Measurements from ENCODE around the gene ZFAND3. TPM values are rescaled to one million over a fixed set of nuclear protein-coding genes. Genes with fewer than 3 reads are reported as not detected.

Gene ZFAND3
- polyA plus RNA-seq, 2 of the 4 experiments (the other 2 are of a cell fraction) = 12.0 to 50.0 TPM

- Histone ChIP-seq H3K4me1 (no peaks in the 10 kb centered on the region), H3K9me3 (no peaks in the 10 kb centered on the region), H3K4me3 (no peak overlapping the region), H3K27ac (no peak overlapping the region), H3K4me2 (no peak overlapping the region)
- DNase-seq (ENCODE audit: low read depth in 1 of 2, low spot score in 1 of 2) (no peak), ATAC-seq (no peak), FAIRE-seq (no peak)
- TF ChIP-seq TFCP2L1 (CRISPR knock-in tag; IDR thresholded peaks at IDR 0.05) = no peak
- no peak for TF ChIP-seq GATA3 (IDR thresholded peaks at IDR 0.05; ENCODE audit: borderline replicate concordance)
- no peak for TF ChIP-seq RCOR1 (IDR thresholded peaks at IDR 0.05; ENCODE audit: low read depth, low read length)
- TF ChIP-seq ZC3H11A (IDR thresholded peaks at IDR 0.05) = no peak
- TF ChIP-seq POLR2A (IDR thresholded peaks at IDR 0.05; ENCODE audit: low read length) = no peak
- ChIA-PET POLR2A (interaction anchor here (0.5 kb wide), 1 partner anchor 65 kb away, joined by 5 read pairs; no protein-coding TSS in a partner anchor), CTCF (no interaction called here)
- 92% methylated on average over 12 of the region's 22 CpGs for WGBS (ENCODE audit: missing lambda C conversion rate)
Observed at GRCh38 chr6:38174806-38175495, 355.4 kb downstream of the ZFAND3 start.

- POLR2A ChIA-PET = no interaction called here
- no peak for FAIRE-seq
Observed at GRCh38 chr6:38175786-38176185, 356.3 kb downstream of the ZFAND3 start.

GRCh38 chr6:38176797-38177751, 357.5 kb downstream of the ZFAND3 start:
- CTCF ChIA-PET = interaction anchor here (1.2 to 1.5 kb wide), 2 partner anchors 58 to 316 kb away, joined by 3 to 4 read pairs; no protein-coding TSS in a partner anchor
- H3K4me1 ChIP-seq = no peaks in the 10 kb centered on the region
- no peaks in the 10 kb centered on the region for H3K9me3 ChIP-seq
- 85% methylated on average over 32 of the region's 32 CpGs for WGBS (ENCODE audit: missing lambda C conversion rate)
- POLR2A ChIA-PET = no interaction called here
- no peak overlapping the region for H3K4me3 ChIP-seq
- DNase-seq (ENCODE audit: low read depth in 1 of 2, low spot score in 1 of 2) (no peak), ATAC-seq (no peak), FAIRE-seq (no peak)
- no peak overlapping the region for H3K4me2 ChIP-seq
- no peak for TF ChIP-seq RCOR1 (IDR thresholded peaks at IDR 0.05; ENCODE audit: low read depth, low read length)
- no peak for TF ChIP-seq JUN (IDR thresholded peaks at IDR 0.05)
- no peak for TF ChIP-seq ZSCAN20 (CRISPR knock-in tag; IDR thresholded peaks at IDR 0.05)
- no peak for TF ChIP-seq CBX2 (IDR thresholded peaks at IDR 0.05; ENCODE audit: borderline replicate concordance, low read depth)
- no peak for TF ChIP-seq CHD4 (IDR thresholded peaks at IDR 0.05; ENCODE audit: borderline replicate concordance)
- no peak for TF ChIP-seq KDM5A (IDR thresholded peaks at IDR 0.05)
- H3K27ac ChIP-seq = no peak overlapping the region

More at GRCh38 chr6:38175786-38176185, 356.3 kb downstream of the ZFAND3 start:
- H3K4me1 ChIP-seq = no peaks in the 10 kb centered on the region
- H3K27ac ChIP-seq = no peak overlapping the region
- ATAC-seq = no peak
- 76% methylated on average over 6 of the region's 11 CpGs for WGBS (ENCODE audit: missing lambda C conversion rate)
- no peak for DNase-seq (ENCODE audit: low read depth in 1 of 2, low spot score in 1 of 2)
- CTCF ChIA-PET = interaction anchor here (1.5 kb wide), 1 partner anchor 318 kb away, joined by 4 read pairs; no protein-coding TSS in a partner anchor
- no peaks in the 10 kb centered on the region for H3K9me3 ChIP-seq
- no peak overlapping the region for H3K4me3 ChIP-seq
- TF ChIP-seq ESRRA (IDR thresholded peaks at IDR 0.05; ENCODE audit: borderline replicate concordance, low read length) (no peak), RNF2 (IDR thresholded peaks at IDR 0.05; ENCODE audit: borderline replicate concordance, low read depth) (no peak), FOSL2 (IDR thresholded peaks at IDR 0.05) (no peak), FOSL2 (CRISPR knock-in tag; IDR thresholded peaks at IDR 0.05) (no peak), ATOH8 (CRISPR knock-in tag; IDR thresholded peaks at IDR 0.05; ENCODE audit: low read depth) (no peak), HES2 (IDR thresholded peaks at IDR 0.05) (no peak), EHMT2 (IDR thresholded peaks at IDR 0.05; ENCODE audit: low read depth) (no peak), MAFK (IDR thresholded peaks at IDR 0.05; ENCODE audit: partially characterized antibody) (no peak), ZSCAN20 (CRISPR knock-in tag; IDR thresholded peaks at IDR 0.05) (no peak), KDM1A (IDR thresholded peaks at IDR 0.05; ENCODE audit: low read depth) (no peak), TP53 (CRISPR knock-in tag; IDR thresholded peaks at IDR 0.05) (no peak), HOXB13 (CRISPR knock-in tag; IDR thresholded peaks at IDR 0.05; ENCODE audit: low read depth) (no peak)
- H3K4me2 ChIP-seq = no peak overlapping the region

Data from A549 (cell line).